ENCODE data around the gene TNS3.

TNS3 gene

GRCh38 chr7:47466832-47467231, 115.1 kb downstream of the TNS3 start:
- Histone ChIP-seq H3K36me3 (ENCODE audit: control insufficient read depth, low read length) (no peaks in the 10 kb centered on the region), H3F3A (ENCODE audit: control insufficient read depth, insufficient read depth) (no peaks in the 10 kb centered on the region), H3K27me3 (ENCODE audit: control insufficient read depth, low read length) (no peaks in the 10 kb centered on the region), H3K27ac (ENCODE audit: low read depth, low read length) (no peak overlapping the region), H3K9me3 (ENCODE audit: control insufficient read depth, insufficient read depth, low read length) (no peaks in the 10 kb centered on the region), H3K79me2 (ENCODE audit: control insufficient read depth, low read length) (no peaks in the 10 kb centered on the region), H3K4me1 (ENCODE audit: control insufficient read depth, low read length) (no peaks in the 10 kb centered on the region), H4K20me1 (ENCODE audit: control insufficient read depth, insufficient read depth, low read depth, low read length) (no peaks in the 10 kb centered on the region), H3K9me2 (replicated peaks; ENCODE audit: control insufficient read depth, low read length) (no peaks in the 10 kb centered on the region), H3K4me3 (ENCODE audit: low read length) (no peak overlapping the region), H3K4me2 (ENCODE audit: low read length) (no peak overlapping the region)
- no peak for TF ChIP-seq EZH2phosphoT487 (IDR thresholded peaks at IDR 0.05; ENCODE audit: borderline replicate concordance, low read length)
- no peak for TF ChIP-seq CTCF (IDR thresholded peaks at IDR 0.05; ENCODE audit: low read depth, low read length, poor library complexity, severe bottlenecking)

DNA sequence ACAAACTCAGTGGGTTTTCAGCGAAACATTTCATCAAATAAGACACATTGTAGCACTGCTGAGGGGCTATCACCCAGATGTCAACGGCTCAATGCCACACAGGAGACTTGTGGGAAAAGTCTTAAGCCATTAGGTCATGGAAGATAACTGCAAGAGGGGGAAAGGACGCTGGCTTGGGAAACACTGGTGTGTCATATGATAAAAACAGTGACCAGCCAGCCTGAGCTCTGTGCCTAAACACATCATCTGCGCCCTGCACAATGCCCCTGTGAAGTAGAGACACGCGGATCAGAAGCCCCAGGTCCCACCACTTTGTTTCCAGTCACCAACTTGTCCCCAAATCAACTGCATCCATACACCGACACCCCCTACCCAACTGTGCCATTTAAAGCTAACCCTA, 116.7 kb downstream of the TNS3 start:
- Histone ChIP-seq H3K27ac (ENCODE audit: low read depth, low read length) (no peak overlapping the region), H3F3A (ENCODE audit: control insufficient read depth, insufficient read depth) (no peaks in the 10 kb centered on the region), H3K4me2 (ENCODE audit: low read length) (no peak overlapping the region), H3K4me3 (ENCODE audit: low read length) (no peak overlapping the region), H3K9me3 (ENCODE audit: control insufficient read depth, insufficient read depth, low read length) (no peaks in the 10 kb centered on the region), H3K36me3 (ENCODE audit: control insufficient read depth, low read length) (no peaks in the 10 kb centered on the region), H3K9me2 (replicated peaks; ENCODE audit: control insufficient read depth, low read length) (no peaks in the 10 kb centered on the region), H3K79me2 (ENCODE audit: control insufficient read depth, low read length) (no peaks in the 10 kb centered on the region), H3K4me1 (ENCODE audit: control insufficient read depth, low read length) (no peaks in the 10 kb centered on the region), H4K20me1 (ENCODE audit: control insufficient read depth, insufficient read depth, low read depth, low read length) (no peaks in the 10 kb centered on the region), H3K27me3 (ENCODE audit: control insufficient read depth, low read length) (no peaks in the 10 kb centered on the region; the same call in 1 of the 2 replicates)
- TF ChIP-seq CTCF (IDR thresholded peaks at IDR 0.05; ENCODE audit: low read depth, low read length, poor library complexity, severe bottlenecking) (no peak), EZH2phosphoT487 (IDR thresholded peaks at IDR 0.05; ENCODE audit: borderline replicate concordance, low read length) (no peak)

- Histone ChIP-seq H3K4me1 (ENCODE audit: control insufficient read depth, low read length) (no peaks in the 10 kb centered on the region), H3F3A (ENCODE audit: control insufficient read depth, insufficient read depth) (no peaks in the 10 kb centered on the region), H4K20me1 (ENCODE audit: control insufficient read depth, insufficient read depth, low read depth, low read length) (no peaks in the 10 kb centered on the region), H3K36me3 (ENCODE audit: control insufficient read depth, low read length) (no peaks in the 10 kb centered on the region), H3K79me2 (ENCODE audit: control insufficient read depth, low read length) (no peaks in the 10 kb centered on the region), H3K4me3 (ENCODE audit: low read length) (no peak overlapping the region), H3K4me2 (ENCODE audit: low read length) (no peak overlapping the region), H3K27ac (ENCODE audit: low read depth, low read length) (no peak overlapping the region), H3K27me3 (ENCODE audit: control insufficient read depth, low read length) (no peaks in the 10 kb centered on the region; the same call in 1 of the 2 replicates), H3K9me2 (replicated peaks; ENCODE audit: control insufficient read depth, low read length) (no peaks in the 10 kb centered on the region), H3K9me3 (ENCODE audit: control insufficient read depth, insufficient read depth, low read length) (no peaks in the 10 kb centered on the region)
- TF ChIP-seq CTCF (IDR thresholded peaks at IDR 0.05; ENCODE audit: low read depth, low read length, poor library complexity, severe bottlenecking): no peak
- no peak for TF ChIP-seq EZH2phosphoT487 (IDR thresholded peaks at IDR 0.05; ENCODE audit: borderline replicate concordance, low read length)
These were observed 117.6 kb downstream of the TNS3 start for GRCh38 chr7:47464266-47464665.

DNA sequence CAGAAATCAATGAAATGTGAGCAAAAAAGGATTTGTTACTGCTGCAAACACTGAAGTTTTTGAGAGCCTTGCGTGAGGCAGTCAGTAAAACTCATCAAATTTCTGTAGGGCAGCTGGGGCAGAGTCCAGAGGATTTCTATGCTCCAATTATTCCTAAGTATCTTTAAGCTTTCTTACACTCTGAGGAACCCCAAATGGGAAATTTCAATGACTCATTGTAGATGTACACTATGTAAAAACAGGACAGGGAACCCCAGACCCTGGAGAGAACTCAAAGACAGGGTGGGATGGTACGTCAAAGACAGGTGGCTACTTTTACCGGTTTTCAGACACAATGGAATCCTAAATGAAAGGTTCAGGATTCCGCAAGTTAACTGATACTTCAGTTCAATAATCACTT, 120.2 kb downstream of the TNS3 start:
- Histone ChIP-seq H3K9me3 (ENCODE audit: control insufficient read depth, insufficient read depth, low read length) (no peaks in the 10 kb centered on the region), H4K20me1 (ENCODE audit: control insufficient read depth, insufficient read depth, low read depth, low read length) (no peaks in the 10 kb centered on the region), H3K4me3 (ENCODE audit: low read length) (no peak overlapping the region), H3K4me2 (ENCODE audit: low read length) (no peak overlapping the region), H3K36me3 (ENCODE audit: control insufficient read depth, low read length) (no peaks in the 10 kb centered on the region), H3K4me1 (ENCODE audit: control insufficient read depth, low read length) (no peaks in the 10 kb centered on the region), H3K79me2 (ENCODE audit: control insufficient read depth, low read length) (no peaks in the 10 kb centered on the region), H3K27ac (ENCODE audit: low read depth, low read length) (no peak overlapping the region), H3K9me2 (replicated peaks; ENCODE audit: control insufficient read depth, low read length) (no peaks in the 10 kb centered on the region), H3K27me3 (ENCODE audit: control insufficient read depth, low read length) (no peaks in the 10 kb centered on the region; the same call in 1 of the 2 replicates), H3F3A (ENCODE audit: control insufficient read depth, insufficient read depth) (no peaks in the 10 kb centered on the region)
- TF ChIP-seq EZH2phosphoT487 (IDR thresholded peaks at IDR 0.05; ENCODE audit: borderline replicate concordance, low read length) (no peak), CTCF (IDR thresholded peaks at IDR 0.05; ENCODE audit: low read depth, low read length, poor library complexity, severe bottlenecking) (no peak)

Data from DOHH2 (cell line).